HG02623 (cell line): Measurements from ENCODE around the gene OTUB2.

Experiments used
- ATAC-seq: cut with Tn5 transposase; IDR thresholded peaks from one replicate; pipeline ENCODE4 v1.9.1; 2021; ENCODE audit warnings: moderate library complexity; ENCODE audit not compliant: unreplicated experiment

The OTUB2 gene

GRCh38 chr14:93996130-93996695, 29.9 kb upstream of the OTUB2 start:
- no peak for ATAC-seq

- no peak for ATAC-seq
These were observed 29.1 kb upstream of the OTUB2 start, which contains the start of gene CCDC197 for GRCh38 chr14:93997082-93997481. Gene CCDC197 (plus strand): TSS chr14:93997301. CDS start chr14:93998132, 831 bp downstream.

- no peak for ATAC-seq
These were observed 27.9 kb upstream of the OTUB2 start for GRCh38 chr14:93997916-93998870.

- ATAC-seq, result no peak
These were observed 27.2 kb upstream of the OTUB2 start for GRCh38 chr14:93998871-93999403.

GRCh38 chr14:93999573-93999972, 26.6 kb upstream of the OTUB2 start:
- ATAC-seq, result no peak

GRCh38 chr14:94000267-94000666, 25.9 kb upstream of the OTUB2 start:
- ATAC-seq, result no peak

- no peak for ATAC-seq
These were observed 25.1 kb upstream of the OTUB2 start for GRCh38 chr14:94001016-94001415.

GRCh38 chr14:94001501-94002396, 24.4 kb upstream of the OTUB2 start:
- ATAC-seq, result no peak

- no peak for ATAC-seq
These were observed 22.7 kb upstream of the OTUB2 start for GRCh38 chr14:94003397-94003796.

GRCh38 chr14:94004015-94004414, 22.1 kb upstream of the OTUB2 start:
- no peak for ATAC-seq

GRCh38 chr14:94005324-94006073, 20.6 kb upstream of the OTUB2 start:
- no peak for ATAC-seq

- ATAC-seq, result no peak
These were observed 17.9 kb upstream of the OTUB2 start for GRCh38 chr14:94008234-94008633.

- peak; percentile 53 for ATAC-seq
These were observed 16.4 kb upstream of the OTUB2 start for GRCh38 chr14:94009767-94010166.

GRCh38 chr14:94010625-94011024, 15.5 kb upstream of the OTUB2 start:
- ATAC-seq, result no peak

GRCh38 chr14:94011795-94012194, 14.3 kb upstream of the OTUB2 start:
- no peak for ATAC-seq

- no peak for ATAC-seq
These were observed 11.8 kb upstream of the OTUB2 start for GRCh38 chr14:94014382-94014781.

GRCh38 chr14:94015223-94015622, 10.9 kb upstream of the OTUB2 start:
- no peak for ATAC-seq

- no peak for ATAC-seq
These were observed 9.6 kb upstream of the OTUB2 start for GRCh38 chr14:94016446-94016976.

GRCh38 chr14:94018308-94018707, 7.8 kb upstream of the OTUB2 start:
- no peak for ATAC-seq

GRCh38 chr14:94019329-94019728, 6.8 kb upstream of the OTUB2 start:
- ATAC-seq, result no peak
